Coronary artery (tissue), 2 donors: Measurements from ENCODE around the gene TMEM37.

Experiments used
- DNase-seq: peaks from one replicate; pipeline ENCODE4 v3.0.0-alpha.2; 2017; ENCODE audit warnings: low spot score
- H3K27ac ChIP-seq, 2 donors: fragments of 200-600 bp; sonication (generic); one replicate each; pipeline ENCODE4 v1.5.1; 2016 to 2019
- H3K4me3 ChIP-seq: fragments of 200-600 bp; sonication (generic); 2 replicates; pipeline ENCODE4 v1.5.1; 2016; ENCODE audit warnings: mild to moderate bottlenecking, moderate library complexity
- CTCF ChIP-seq: fragments of 200-600 bp; sonication (generic); IDR thresholded peaks from one replicate; pipeline ENCODE4 v1.5.1; 2019; ENCODE audit warnings: antibody characterized with exemption

Gene TMEM37

GRCh38 chr2:119460076-119460475, 28.4 kb downstream of the TMEM37 start:
- no peak overlapping the region for H3K27ac ChIP-seq
- TF ChIP-seq CTCF = no peak
- H3K4me3 ChIP-seq = no peak overlapping the region
- no peak for DNase-seq

- no peak for DNase-seq
- Histone ChIP-seq H3K4me3 (no peak overlapping the region), H3K27ac (no peak overlapping the region)
- TF ChIP-seq CTCF = no peak
Observed at GRCh38 chr2:119461811-119462210, 30.2 kb downstream of the TMEM37 start.

GRCh38 chr2:119462574-119462973, 30.9 kb downstream of the TMEM37 start:
- no peak for TF ChIP-seq CTCF

GRCh38 chr2:119463136-119463535, 31.5 kb downstream of the TMEM37 start:
- Histone ChIP-seq H3K4me3 (no peak overlapping the region), H3K27ac (no peak overlapping the region)
- TF ChIP-seq CTCF = no peak
- no peak for DNase-seq

More at GRCh38 chr2:119462574-119462973, 30.9 kb downstream of the TMEM37 start:
- H3K4me3 ChIP-seq = no peak overlapping the region
- no peak for DNase-seq
- H3K27ac ChIP-seq = no peak overlapping the region

GRCh38 chr2:119463990-119464389, 32.3 kb downstream of the TMEM37 start:
- no peak for TF ChIP-seq CTCF
- DNase-seq = no peak
- no peak overlapping the region for H3K27ac ChIP-seq
- no peak overlapping the region for H3K4me3 ChIP-seq

GRCh38 chr2:119464981-119465380, 33.3 kb downstream of the TMEM37 start:
- Histone ChIP-seq H3K4me3 (no peak overlapping the region), H3K27ac (peak overlapping the region in 1 of 2 donors; percentile 11)
- no peak for DNase-seq
- no peak for TF ChIP-seq CTCF

- DNase-seq = no peak
- no peak overlapping the region for H3K27ac ChIP-seq
- no peak for TF ChIP-seq CTCF
- H3K4me3 ChIP-seq = no peak overlapping the region
Observed at GRCh38 chr2:119465687-119466086, 34.0 kb downstream of the TMEM37 start.
